ENCODE data around the gene SLC1A7.

GRCh38 chr1:53114581-53115400 lies 27.6 kb downstream of the SLC1A7 start:
- TF ChIP-seq CTCF (IDR thresholded peaks at IDR 0.05; ENCODE audit: insufficient read depth, low read length, poor library complexity, severe bottlenecking) (no peak), EZH2phosphoT487 (conservative IDR thresholded peaks at IDR 0.05; ENCODE audit: low read length) (no peak)
